HG03175 (cell line): ENCODE measurements around the gene S1PR4.
A peak's percentile ranks its signal among the peaks of the same experiment; 100 is the strongest.

ENCODE experiments used
- ATAC-seq: cut with Tn5 transposase; IDR thresholded peaks from one replicate; pipeline ENCODE4 v1.9.1; 2021; ENCODE audit warnings: mild to moderate bottlenecking, moderate library complexity; ENCODE audit not compliant: unreplicated experiment

S1PR4 gene, protein sequence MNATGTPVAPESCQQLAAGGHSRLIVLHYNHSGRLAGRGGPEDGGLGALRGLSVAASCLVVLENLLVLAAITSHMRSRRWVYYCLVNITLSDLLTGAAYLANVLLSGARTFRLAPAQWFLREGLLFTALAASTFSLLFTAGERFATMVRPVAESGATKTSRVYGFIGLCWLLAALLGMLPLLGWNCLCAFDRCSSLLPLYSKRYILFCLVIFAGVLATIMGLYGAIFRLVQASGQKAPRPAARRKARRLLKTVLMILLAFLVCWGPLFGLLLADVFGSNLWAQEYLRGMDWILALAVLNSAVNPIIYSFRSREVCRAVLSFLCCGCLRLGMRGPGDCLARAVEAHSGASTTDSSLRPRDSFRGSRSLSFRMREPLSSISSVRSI

GRCh38 chr19:3178377-3178972, at the start of gene S1PR4:
TSS of gene S1PR4 (plus strand) at chr19:3178769. CDS start at chr19:3178793, 24 bp downstream.
- no peak for ATAC-seq

DNA sequence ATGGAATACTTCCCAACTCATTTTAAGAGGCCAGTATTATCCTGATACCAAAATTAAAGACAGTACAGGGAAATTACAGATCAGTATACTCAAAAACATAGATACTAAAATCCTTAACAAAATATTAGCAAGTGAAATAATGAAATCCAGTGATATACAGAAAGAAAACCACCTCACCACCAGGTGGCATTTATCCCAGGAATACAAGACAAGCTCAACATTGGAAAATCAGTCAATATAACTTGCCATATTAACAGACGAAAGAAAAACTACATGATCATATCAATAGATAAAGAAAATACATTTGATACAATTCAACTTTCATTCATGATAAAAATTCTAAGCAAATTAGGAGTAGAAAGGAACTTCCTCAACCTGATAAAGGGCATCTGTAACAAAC, 49.5 kb upstream of the S1PR4 start:
- no peak for ATAC-seq

GRCh38 chr19:3131168-3131567, 47.4 kb upstream of the S1PR4 start:
- no peak for ATAC-seq

DNA sequence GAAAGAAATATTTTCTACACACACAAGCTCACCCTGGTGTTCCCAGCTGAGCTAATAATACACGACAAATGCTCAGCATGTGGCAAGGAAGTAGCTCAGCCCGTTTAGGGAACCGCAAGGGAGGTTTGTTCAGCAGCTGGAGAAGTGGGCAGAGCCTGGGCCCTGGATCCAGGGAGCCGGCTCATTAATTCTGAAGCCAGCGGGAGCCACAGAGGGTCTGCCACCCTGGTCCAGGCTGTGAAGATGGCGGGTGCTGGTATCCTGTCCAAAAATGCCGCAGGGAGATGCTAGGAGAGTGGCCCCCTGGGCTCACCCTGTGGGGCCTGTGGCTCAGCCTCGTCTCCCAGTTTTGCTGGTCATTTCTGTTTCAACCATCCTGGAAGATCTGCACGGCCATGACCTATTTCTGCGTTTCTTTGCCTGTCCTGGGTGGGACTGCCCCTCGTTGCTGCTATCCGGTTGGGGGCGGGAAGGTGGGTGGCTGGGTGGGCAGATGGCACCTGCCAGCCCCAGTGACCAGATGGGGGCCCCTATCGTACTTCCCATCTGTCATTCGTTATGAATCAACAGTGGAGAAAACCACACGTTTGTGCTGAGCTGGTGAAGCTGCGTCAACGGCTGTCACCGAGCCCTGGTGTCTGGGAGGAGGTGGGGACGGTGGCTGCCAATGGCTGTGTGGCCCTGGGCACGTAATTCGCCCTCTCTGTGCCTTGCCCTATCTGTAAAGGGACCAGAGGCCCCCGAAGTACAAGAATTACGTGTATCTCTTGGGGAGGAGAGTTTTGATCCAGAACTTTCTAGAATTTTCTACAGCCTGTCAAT, 45.4 kb upstream of the S1PR4 start:
- peak; percentile 55 for ATAC-seq

DNA sequence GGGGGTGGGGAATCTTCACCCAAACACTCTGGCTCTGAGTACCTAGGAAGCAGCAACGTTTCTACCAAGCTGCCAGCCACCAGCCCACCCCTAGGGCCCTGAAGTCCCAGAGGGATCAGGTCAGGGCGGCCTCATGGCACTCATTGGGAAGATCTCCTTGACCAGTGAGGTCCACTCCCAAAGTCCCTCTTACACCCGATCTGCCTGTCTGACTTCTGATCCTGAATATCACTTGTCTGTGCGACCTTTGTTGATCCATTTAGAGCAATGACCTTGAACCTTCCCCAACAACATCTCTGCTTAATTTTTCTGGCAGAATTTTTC, 44.8 kb upstream of the S1PR4 start:
- ATAC-seq = no peak

DNA sequence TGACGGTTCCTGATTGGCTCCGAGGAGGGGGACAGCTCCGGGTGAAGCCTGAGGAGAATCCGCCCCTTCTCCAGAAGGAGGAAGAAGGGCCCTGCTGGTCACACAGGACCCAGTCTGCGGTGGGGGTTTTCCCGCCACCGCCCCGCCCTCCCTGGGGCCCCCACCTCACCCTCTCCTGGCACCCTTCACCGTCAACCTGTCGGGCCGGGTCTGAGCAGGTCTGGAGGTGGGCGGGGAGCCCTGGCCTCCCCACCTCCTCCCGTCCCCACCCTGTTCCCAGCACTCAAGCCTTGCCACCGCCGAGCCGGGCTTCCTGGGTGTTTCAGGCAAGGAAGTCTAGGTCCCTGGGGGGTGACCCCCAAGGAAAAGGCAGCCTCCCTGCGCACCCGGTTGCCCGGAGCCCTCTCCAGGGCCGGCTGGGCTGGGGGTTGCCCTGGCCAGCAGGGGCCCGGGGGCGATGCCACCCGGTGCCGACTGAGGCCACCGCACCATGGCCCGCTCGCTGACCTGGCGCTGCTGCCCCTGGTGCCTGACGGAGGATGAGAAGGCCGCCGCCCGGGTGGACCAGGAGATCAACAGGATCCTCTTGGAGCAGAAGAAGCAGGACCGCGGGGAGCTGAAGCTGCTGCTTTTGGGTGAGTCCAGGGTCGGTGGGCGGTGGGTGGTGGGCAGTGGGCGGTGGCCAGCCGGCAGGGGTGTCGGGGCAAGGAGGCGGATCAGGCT, 42.4 kb upstream of the S1PR4 start, which contains the start of gene GNA15:
Gene GNA15, plus strand, starts transcription at position 73 of the 723 bp plus-strand sequence. Its CDS starts 418 bp downstream, at position 491.
- no peak for ATAC-seq

DNA sequence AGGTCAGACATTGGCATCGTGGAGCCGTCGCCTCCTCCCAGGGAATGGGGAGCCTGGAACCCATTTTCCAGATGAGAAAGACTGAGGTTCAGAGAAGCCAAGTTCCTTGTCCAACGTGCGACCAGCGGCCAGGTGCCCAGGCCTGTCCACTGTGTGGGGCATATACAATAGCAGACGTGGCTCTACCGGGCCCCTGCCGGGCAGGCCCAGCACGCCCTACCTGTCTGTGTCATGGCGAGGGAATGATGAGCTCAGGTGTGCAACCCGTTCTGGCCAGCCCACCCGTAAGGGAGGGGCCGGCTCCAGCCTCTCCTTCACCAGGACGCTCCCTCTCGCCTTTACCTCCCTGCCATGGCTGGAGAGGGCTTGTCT, 41.9 kb upstream of the S1PR4 start:
- no peak for ATAC-seq

DNA sequence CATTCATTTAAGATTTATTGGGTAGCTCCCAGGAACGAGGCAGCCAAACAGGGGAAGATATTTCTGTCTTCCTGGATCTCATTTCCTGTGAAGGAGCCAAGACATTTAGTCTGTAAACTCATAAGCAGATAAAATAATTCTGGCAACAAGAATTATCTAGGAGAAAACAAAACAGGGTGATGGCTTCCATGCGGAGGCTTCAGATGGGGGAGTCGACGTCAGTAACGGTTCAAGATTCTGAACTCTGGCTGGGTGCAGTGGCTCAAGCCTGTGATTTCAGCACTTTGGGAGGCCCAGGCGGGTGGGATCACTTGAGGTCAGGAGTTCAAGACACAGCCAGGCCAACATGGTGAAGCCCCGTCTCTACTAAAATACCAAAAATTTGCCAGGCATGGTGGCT, 41.5 kb upstream of the S1PR4 start:
- ATAC-seq = no peak

GRCh38 chr19:3138268-3138667, 40.3 kb upstream of the S1PR4 start:
- ATAC-seq = no peak

- ATAC-seq = no peak
These were observed 37.9 kb upstream of the S1PR4 start for GRCh38 chr19:3140667-3141038.

DNA sequence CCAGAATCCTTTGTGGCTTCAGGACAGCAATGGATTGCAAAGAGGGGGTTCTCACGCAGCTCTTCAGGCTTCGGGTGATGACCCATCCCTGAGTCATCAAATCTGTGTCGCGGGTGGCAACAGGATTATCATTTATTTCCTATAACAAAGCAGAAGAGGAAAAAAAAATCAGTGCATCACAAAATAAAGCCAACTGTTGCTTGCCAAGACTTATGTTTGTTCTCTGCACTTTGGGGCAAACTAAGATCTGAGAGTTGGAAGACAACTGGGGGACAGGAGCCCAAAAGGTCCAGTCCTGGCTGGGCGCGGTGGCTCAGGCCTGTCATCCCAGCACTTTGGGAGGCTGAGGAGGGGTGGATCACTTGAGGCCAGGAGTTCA, 36.3 kb upstream of the S1PR4 start:
- no peak for ATAC-seq

DNA sequence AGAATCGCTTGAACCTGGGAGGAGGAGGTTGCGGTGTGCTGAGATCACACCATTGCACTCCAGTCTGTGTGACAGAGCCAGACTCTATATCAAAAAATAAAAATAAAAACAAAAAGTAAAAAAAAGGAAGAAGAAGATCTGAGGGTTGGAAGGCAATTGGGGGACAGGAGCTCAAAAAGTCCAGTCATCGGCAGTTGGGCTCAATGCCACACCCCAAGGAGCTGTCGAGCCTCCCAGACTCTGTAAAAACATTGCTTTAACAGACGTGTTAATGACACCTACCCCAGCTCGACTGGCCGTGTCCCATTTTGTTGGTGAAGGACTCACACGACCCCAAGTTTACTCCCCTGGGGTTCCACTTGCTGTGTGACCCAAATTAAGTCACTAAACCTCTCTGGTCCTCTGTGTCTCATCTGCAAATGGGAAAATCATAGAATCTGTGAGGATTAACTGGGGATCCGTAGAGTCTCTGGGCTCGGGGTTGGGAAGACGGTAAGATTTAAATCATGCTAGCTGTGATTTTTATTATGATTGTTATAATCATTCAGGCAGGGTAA, 35.7 kb upstream of the S1PR4 start:
- no peak for ATAC-seq

DNA sequence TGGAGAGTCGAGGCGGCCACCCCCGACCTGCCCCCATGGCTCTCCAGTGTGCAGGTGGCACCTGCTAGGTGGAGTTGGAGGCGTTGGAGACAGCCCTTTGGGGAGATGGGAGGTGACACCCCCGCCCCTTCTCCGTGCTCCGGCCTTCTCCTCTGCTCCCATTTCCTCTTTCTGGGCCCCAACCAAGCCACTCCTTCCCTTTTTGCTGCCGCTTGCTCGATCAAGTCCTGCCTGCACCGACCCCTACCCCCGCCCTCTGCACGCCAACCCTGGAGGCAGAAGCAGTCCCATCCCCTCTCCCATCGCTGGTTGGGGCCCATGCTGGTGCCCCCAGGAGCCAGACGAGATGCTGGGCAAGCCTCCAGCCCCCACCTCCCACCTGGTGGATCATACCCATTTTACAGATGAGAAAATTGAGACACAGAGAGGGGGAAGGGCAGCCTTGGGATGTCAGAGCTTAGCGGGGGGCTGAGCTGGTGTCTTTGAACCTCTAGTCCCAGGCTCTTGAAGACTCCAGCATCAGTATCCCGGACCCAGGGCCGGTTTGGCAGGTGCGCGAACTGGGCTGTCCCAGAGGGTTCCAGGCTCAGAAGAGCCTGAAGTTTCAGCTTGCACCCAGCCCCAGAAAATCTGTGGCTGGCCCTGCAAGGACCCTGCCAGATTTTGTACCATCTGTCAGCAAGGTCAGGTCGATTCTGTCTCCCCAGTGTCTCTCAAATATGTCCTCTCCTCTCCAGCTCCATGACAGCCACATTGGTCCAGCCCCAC, 32.5 kb upstream of the S1PR4 start:
- no peak for ATAC-seq

DNA sequence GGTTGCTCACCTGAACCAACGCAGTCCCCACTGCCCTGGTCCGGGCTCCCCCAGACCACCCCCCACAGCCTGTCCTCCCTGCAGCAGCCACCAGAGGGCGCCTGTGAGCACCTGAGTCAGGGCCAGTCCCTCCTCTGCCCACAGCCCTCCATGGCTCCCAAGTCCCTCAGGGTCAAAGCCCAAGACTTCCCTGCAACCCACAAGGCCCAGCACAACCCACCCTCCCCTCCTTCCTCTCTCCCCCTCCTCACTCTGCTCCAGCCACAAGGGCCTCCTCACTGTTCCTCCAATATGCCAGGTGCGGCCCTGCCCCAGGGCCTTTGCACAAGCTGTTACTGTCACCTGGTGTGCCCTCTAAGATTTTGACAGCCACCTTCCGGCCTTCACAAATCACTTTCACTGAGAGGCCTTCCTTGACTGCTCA, 31.9 kb upstream of the S1PR4 start:
- no peak for ATAC-seq

GRCh38 chr19:3148503-3148902, 30.1 kb upstream of the S1PR4 start:
- no peak for ATAC-seq

DNA sequence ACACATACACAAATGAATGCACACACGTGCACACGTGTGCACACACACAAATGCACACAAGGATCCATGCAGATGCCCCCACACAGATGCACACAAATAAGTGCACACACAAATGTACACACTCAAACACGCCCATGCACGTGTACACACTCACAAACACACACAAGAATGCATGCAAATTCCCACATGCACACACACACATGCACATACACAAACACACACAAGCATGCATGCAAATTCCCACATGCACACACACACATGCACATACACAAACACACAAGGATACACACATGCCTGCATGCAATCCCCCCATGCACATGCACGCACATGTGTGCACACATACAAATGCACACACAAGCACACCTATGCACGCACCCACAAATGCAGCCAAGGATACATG, 29.5 kb upstream of the S1PR4 start:
- no peak for ATAC-seq

- ATAC-seq = no peak
These were observed 28.8 kb upstream of the S1PR4 start for GRCh38 chr19:3149526-3150505.

- no peak for ATAC-seq
These were observed 27.7 kb upstream of the S1PR4 start for GRCh38 chr19:3150739-3151329.
